Anterior cingulate cortex (tissue), 58 donors: ENCODE data around the gene PBXIP1.

Experiments
- DNase-seq, 58 donors: peaks; one replicate each; lab custom pipeline; 2025; lab: John Stamatoyannopoulos, UW

Gene PBXIP1

DNA sequence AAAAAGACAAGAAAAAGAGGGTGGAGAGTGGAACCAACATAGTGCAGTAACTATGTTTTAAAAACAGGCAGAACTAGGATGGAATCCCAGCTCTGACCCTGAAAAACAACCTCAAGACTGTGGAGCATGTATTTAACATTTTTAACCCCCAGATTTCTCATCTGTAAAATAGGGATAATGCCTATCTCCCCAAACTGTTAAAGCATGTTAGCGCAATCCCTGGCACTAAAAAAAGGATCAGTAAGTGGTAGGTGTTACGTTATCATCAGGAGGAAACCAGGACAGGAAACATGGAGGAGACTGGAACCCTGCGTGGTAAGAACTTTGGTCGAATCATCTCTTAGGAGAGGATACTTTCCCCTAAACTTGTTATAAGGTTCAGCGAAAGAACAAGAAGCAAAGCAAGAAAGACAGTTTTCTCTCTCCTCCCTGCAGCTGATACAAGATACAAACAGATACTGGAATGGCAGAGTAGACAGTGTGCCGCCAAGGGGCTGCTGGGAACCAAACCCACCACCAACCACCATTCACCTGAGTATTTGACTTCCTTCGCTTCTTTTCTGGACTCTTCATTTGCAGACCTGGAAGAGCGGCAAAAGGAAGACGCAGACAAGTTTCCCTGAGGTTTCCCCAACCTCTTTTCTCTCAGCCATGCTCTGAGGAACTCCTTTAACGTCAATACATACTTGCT is 4.7 kb upstream of the PBXIP1 start:
- DNase-seq = no peak

DNA sequence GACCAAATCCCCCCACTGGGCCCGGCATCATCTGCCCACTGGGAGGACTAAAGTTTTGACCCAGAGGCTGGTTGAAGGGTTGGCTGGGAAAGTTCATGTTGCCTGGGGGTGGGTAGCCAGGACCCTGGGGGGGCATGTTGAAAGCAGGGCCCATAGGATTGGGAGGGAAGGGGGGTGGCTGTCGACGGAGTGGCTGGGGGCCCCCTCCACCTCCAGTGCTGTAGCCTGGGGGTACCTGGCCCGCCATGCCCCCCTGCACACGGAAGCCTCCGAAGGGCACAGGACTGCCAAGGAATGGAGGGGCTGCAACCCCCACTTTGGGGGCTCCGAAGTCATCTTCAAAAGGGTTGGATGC is 3.5 kb upstream of the PBXIP1 start:
- no peak for DNase-seq

DNA sequence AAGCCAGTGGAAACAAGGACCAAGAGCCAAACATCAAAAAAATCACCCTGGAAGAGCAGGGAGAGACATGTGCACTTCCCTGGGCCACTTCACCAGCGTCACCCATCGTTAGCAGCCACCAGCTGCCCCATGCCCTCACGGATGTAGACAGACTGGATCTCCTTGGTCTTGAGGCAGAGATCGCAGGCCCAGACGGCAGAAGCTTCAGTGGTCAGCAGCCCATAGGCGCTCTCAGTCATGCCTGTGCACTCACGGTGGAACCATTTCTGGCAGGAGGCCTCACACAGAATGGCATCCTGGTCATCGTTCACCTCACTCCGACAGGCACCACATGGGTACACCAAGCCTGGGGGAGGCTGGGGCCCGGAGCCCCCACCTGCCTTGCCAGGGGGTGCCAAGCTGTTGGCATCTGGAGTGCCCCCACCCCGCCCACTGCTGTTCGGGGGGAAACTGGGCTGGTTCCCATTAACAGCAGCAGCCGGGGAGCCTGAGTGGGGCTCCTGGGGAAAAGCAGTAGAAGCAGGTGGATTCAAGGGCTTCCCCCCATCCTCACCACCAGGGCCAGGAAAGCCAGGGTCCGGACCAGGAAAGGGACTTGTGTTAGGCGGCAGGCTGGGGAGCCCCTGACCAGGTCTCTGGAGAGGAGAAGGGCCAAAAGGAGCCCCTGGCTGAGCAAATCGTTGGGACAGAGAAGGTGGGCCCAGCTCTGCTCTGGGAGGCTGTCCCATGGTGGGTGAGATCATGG is 3.0 kb upstream of the PBXIP1 start:
- DNase-seq = no peak

DNA sequence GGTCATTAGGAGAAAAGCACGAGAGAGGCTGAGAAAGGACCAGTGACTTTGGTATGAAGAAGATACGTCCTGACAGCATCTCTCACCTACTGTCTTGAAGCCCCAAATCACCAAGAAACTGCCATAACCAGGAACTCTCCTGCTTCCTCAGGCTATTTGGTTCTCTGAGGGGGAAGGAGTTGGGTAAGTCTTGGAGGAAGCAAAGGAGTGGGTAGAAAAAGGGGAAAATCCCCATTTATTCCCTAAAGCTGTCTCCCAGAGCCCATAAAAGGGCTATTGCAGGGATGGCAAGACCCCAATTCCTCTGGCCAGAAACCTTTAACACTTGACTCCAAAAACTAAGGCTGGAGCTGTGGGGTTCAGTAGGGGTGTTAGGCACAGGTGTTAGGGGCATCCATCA is 2.1 kb upstream of the PBXIP1 start:
- DNase-seq = no peak

DNA sequence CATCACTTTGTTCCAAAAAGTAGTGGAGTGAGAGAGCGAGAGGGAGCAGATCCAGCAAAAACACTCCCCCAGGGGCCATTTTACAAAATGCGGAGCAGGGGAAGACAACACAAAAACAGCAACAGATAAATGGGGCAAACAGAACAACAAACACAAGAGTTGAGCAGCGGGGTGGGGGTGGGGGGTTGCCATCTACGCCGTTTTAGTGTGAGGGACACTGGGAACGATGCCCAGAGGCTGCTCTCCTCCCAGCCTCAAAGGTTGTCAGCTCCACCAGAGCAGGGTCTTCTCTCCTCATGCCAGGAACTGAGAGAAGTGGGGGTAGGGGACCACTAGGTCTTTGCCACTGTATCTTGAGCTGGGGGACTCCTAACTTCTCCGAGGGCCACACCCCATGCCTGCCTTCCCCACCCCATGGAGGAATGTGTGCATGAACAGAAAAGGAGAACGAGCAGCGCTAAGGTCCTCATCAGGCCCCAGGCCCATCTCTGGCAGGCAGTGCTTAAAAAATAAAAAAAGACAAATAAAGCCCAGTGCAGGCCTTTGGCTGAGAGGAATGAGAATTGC is 1.3 kb upstream of the PBXIP1 start:
- peak in 5 of 58 donors; percentile 10 to 27 (median 15) for DNase-seq

DNA sequence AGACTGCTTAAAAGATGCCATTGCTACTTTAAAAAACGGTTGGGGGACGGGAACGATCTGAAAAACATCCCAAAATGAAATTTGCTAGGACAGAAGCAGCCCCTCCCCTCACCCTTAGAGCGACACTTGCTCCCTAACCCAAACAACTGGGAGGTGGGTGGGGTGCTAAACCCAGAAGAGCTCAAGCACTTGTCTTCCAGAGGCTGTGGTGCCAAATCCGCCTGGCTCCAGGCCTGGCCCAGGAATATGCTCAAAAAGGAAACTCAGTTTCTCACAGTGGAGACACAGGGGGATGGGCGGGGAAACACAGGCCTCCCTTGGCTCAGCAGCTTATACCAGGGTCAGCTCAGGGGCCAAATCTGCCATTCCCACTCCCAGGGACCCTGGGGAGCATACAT is 644 bp upstream of the PBXIP1 start:
- peak in 50 of 58 donors; percentile 20 to 80 (median 52) for DNase-seq

DNA sequence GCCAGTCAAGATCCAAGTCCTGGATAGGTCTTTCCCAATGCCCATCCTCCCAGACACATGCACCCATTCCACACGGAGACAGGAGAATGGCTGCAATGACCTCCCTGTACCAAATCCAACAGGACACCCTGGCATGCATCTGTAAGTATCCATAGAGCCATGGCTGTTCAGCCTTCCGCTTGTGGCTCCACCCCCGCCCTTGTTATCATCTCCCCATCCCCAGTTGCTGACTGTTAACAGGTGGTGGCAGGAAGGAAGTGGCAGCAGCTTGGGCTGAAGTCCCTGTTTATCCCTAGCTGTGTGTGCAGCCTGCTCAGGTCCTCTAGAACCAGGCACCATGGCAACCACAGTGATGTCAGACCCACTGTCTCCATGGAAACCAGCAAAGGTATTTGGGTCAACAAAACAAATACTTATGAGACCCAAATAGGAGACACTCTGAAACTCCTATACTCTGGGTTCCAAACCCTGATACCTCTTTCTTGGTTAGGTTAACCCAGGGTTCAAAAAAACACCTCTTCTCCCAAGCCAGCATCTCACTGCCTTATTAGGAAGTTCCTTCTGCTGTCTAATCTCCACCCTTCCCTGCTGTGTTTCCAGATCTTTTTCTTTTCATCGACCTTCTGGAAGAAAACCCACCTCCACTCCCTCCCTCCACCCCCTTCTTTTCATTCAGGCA is 721 bp downstream of the PBXIP1 start:
- peak in 51 of 58 donors; percentile 21 to 91 (median 62) for DNase-seq

DNA sequence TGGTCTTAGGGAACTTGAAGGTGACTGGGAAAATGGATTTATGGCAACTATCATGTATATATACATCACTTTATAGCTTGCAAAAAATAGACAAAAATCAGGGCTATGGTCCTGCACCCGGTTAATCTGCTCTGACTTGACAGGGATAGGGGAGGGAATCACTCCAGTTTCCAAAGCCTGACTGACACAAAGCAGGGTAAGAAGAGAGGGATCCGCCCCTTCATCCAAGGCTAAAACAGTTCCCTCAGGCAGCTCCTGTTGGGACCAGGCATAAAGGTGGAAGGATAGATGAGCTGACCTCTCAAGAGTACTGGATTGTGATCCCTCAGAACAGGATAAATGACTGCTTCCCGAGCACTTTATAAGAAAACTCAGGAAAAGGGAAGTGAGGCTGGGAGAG is 1.4 kb downstream of the PBXIP1 start:
- no peak for DNase-seq

DNA sequence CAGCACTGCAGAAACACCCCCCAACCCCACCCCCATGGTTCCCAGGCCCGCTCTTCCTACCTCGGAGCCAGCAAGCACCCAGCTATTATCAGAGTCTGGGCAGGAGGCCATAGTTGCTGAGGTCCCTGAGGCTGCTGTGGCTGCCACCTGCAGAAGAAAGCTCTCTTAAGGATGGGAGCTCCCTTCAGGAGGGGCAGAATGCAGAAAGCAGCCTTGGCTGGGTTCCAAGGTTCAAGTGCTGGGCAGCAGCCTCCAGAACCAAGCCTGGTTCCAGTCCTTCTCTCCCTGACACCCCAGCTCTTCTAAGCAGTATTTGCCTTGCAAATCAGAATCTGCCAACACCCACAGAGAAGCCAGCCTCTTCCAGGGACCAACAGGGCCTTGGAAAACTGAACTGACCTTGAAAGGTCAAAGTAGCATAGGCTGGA is 2.3 kb downstream of the PBXIP1 start:
- DNase-seq = peak in 8 of 58 donors; percentile 6 to 13 (median 11)

DNA sequence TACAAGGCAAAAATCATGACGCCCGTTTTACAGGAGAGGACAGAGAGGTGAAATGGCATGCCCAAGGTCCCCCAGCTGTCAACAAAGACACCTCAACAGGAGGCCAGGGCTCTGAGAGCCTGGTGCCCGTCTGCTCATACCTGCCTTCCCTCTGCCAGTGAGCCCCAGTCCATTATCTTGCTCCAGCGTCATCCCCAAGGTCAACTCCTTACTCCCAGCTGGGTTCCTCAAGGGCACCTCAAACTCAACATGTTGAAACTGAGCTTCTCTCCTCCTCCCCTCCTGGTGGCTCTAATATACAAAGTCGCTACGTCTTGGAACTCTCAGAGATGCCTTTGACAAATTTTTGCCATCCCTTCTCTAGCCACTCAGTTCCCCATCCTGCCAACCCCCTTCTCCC is 3.2 kb downstream of the PBXIP1 start:
- DNase-seq = no peak

DNA sequence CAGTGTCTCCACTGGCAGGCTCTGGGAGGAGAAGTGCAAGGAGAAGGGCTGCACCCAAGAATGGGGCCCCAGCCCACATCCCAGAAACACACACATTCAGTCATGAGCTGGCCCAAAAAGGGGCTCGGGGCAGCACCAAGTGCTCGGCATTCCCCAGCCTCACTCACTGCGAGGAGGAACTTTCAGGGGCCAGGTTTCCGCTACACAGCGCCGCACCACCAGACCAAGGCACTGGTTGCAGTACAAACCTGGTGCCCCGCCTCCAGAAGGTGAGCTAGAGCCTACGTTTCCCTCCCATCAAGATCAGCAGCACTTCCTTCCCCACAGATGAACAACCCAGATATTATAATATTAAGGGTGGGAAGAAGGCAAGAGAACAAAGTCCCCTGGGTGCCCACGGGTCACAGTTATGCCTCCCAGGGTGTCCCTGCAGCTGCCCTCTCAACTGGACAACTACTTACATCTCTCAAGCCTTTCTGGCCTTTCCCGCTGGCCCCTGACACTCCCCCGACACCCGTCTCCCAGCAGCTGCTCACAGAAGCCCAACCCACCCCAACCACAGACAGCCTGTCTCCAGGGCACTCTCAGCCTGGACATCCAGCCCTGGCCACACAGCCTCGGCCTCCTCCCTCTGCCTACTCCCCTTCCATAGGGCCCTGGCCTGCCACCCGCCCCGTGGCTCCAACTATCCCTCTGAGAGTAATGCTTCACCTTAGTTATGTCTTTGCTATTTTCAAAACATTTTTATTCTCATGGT is 3.8 kb downstream of the PBXIP1 start:
- DNase-seq = no peak

DNA sequence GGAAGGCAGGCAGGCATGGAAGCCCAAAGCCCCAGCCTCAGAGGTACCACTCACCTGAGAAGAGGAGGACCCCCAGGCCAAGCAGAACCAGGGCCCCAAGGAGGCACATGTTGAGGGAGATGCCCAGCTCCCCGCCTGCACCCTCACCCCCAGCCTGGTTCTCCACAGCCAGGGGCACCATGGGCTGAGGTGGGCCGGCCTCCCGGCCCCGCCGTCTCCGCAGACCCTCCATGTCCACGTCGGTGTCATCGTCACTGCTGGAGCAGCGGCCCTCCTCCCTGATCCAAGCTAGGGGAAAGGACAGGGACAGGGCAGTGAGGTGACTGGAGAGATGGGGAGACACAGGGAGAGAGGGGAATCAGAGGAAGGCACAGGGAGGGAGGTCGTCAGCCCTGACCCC is 7.8 kb downstream of the PBXIP1 start:
- no peak for DNase-seq

DNA sequence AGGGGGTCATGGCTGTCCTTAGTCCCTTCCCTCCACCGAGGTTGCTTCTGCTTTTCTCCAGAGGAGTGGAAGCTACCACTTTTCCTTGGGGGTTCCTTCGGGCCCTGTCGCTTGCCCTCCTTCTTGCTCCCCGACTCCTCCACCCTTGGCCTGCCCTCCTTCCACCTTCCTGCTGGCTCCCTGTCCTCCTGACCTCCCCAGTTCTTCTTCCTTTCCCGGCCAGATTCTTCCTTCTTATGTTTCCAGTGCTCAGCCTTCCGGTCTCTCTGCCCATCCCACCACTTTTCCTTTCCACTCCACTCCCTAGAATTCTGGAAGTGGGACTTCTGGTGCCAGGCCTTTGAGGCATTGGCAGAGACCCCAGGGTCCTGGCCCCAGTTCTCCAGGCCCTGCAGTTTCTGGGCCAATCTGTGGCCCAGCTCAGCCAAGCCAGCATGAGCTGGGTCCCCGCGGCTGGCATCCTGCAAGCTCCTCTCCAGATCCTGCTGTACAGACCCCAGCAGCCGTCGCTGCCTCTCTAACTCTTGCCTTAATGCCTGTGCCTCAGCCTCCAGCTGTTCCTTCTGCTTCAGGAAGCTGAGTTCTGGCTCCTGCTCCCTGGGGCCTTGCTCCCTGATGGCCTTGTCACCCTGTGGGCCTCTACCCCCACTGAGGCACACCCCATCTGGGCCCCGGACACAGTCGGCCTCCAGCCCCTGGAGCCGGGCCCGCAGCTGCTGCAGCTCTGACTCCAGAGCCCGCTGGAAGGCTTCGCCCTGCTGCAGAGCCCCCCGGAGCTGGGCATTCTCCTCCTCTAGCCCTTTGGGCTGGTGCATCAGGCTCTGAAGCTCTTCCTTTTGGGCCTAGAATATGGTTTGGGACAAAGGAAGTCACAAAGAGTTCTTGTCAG is 9.7 kb downstream of the PBXIP1 start:
- DNase-seq = peak in 31 of 58 donors; percentile 7 to 77 (median 34)

DNA sequence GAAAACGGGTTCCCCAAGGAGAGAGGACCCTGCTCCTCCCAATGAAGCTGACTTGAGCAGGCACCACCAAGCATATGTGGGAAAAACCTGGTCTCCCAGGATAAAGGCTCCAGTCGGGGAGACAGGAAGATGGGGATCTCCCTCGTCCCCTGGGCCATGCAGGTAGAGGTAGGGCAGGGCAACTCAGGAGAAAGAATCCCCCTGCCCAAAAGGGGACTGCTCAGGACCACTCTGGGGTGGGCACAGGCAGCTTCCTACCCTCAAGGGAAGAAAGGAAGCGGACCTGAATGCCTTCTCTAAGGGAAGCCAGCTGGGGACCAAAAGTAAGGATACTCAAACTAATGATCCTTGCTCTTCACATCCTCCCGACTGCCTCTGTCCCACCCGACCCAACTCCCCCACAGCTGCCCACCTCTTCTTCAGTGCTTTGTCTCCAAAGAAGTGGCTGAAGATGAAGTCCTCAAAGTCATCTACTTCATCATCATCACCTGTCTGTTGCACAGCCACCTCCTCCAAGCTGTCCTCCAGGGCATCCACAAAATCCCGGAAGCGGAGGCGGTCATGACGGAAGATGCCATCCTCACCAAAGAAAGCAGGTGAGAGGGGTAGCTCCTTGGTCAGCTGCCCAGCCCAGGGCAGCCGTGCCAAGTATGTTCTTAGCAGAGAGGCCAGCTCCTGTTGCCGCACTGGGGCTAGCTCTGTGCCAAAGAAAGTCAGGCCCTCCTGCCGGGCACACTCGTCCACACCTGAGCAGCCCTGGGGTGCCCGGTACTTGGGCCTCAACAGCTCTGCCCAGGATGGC is 10.5 kb downstream of the PBXIP1 start:
- DNase-seq = no peak

DNA sequence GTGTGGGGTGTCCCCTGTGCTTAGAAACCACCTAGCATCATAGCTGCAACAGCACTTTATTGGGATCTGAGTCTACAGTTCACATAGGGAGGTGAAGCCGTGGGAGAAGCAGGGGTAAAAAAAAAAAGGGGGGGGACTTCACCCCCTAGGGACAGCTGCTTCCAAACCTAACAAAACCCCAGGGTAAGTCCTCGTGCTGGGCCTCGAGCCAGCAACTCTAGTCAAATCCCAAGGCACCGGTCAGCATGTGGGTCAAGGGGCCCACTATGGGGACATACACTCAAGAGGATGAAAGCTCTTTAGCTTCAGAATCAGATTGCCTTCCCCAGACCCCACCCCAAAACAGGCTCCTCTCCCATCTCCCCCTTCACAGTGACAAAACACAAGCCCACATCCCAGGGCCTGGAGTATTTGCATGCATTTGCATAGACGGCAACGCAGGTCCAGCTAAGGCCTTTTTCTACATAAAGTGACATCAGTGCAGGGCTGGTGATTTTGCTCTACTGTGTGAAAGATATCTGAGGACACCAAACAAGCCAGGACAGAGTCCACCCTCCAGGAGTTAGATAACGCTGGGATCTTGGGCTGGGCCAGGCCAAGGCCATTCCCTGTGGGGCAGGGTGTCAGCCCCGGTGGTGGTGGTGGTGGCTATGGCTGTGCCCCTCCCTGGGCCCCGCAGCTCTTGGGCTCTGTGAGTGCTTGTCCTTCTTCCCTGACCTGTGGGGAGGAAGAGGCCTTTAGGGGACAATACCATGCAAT is 11.3 kb downstream of the PBXIP1 start:
- DNase-seq = no peak

DNA sequence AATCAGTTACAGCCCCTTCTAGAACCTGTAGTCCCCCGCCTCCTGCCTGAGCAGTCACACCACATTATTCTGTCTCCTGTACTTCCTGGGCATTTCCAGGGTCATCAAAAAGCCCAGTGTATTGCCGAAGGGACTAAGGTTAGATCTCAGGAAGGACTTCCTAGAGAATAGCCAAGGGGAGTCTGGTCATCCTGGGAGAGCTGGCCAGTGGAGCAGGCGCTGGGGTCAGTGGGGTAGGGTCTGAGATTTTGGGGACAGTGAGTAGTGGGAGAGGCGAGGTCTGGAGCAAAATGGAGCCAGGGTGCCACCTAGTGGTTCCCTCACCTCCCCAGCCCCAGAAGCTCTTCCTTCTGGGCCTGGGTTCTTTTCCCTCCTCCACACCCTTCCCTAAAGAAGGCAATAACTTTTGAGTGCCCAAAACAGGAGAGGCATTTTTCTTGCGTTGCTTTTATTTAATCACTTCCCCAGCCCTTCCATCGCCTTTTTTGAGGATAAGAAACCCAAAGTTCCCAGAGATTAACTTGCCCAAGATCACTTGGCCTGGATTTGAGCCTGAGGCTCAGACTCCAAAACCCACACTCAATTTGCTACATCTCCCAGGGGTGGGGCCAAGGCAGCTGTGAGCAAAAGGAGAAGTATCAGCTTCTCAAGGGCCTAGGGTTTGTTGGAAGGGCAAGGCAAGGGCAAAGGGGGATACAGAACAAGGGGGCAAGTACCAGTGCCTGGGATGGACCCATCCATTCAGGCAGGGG is 12.1 kb downstream of the PBXIP1 start:
- DNase-seq = peak in 9 of 58 donors; percentile 5 to 18 (median 11)
